K562 (cell line): ENCODE results near the gene LRMDA. TPM values are rescaled to one million over a fixed set of nuclear protein-coding genes. Genes with fewer than 3 reads are reported as not detected.

ENCODE experiments used
- ATAC-seq: fragments of 200-7000 bp; cut with Tn5 transposase; 3 replicates; pipeline ENCODE4 v1.9.1; 2020; ENCODE audit warnings: moderate library complexity
- BruUV-seq: library from RNA; stranded (reverse); fragments of 400-500 nt; replicated peaks from 2 replicates; lab custom pipeline; 2021; lab: Mats Ljungman, UMichigan
- CTCF ChIA-PET: fragments of 300-600 bp; formaldehyde crosslinking; extraction: SDS; loops from one replicate; lab custom pipeline; 2021; ENCODE audit warnings: low intra/inter-chr PET ratio; lab: Yijun Ruan, JAX
- POLR2A ChIA-PET: fragments of 300-600, 350-650 bp; sonication (Branson Sonifier 250); formaldehyde crosslinking; extraction: SDS; loops from one replicate; lab custom pipeline; 2021; ENCODE audit warnings: antibody characterized with exemption, inconsistent platforms; lab: Yijun Ruan, JAX
- DNase-seq, 4 experiments: peaks; one replicate each; pipeline versions ENCODE4 v3.0.0 to v3.0.0-alpha.2; 2011 to 2018; ENCODE audit warnings: low spot score in 3 of 4, mixed read lengths in 3 of 4; ENCODE audit errors: extremely low read depth in 1 of 4
- FAIRE-seq: peaks from 2 replicates; lab custom pipeline; 2011; peaks lifted over from hg19 to GRCh38; lab: Jason Lieb, UNC
- H2AFZ ChIP-seq: 2 replicates; pipeline ENCODE4 v1.6.0; 2011; ENCODE audit warnings: low read depth, low read length, control low read depth, inconsistent platforms
- H3K27ac ChIP-seq: fragments of 200-600 bp; 3 replicates; pipeline ENCODE4 v1.8.0; 2011; ENCODE audit warnings: low read depth, mild to moderate bottlenecking, control low read depth, inconsistent platforms, low read length, moderate library complexity, mixed read lengths; ENCODE audit errors: extremely low read depth
- H3K27me3 ChIP-seq, 2 experiments: fragments of 300-600 bp in 1 of 2; 2 replicates in 1 of 2; 3 replicates in 1 of 2; pipeline versions ENCODE4 v1.6.0 to v1.8.0; 2011; ENCODE audit warnings: inconsistent platforms in 2 of 2, low read length in 2 of 2, mild to moderate bottlenecking in 1 of 2, mixed read lengths in 1 of 2, moderate library complexity in 1 of 2; ENCODE audit not compliant: control insufficient read depth in 2 of 2, insufficient read depth in 2 of 2
- H3K36me3 ChIP-seq: fragments of 300-600 bp; 3 replicates; pipeline ENCODE4 v1.8.0; 2011; ENCODE audit warnings: mild to moderate bottlenecking, low read length, inconsistent platforms; ENCODE audit not compliant: control insufficient read depth, insufficient read depth
- H3K4me1 ChIP-seq, 2 experiments: fragments of 200-600 bp in 1 of 2; replicated peaks in 1 of 2; 2 replicates in 1 of 2; 3 replicates in 1 of 2; pipeline versions ENCODE4 v1.5.1 to v1.8.0; 2011; ENCODE audit warnings: inconsistent platforms in 2 of 2, low read length in 2 of 2, mild to moderate bottlenecking in 1 of 2, mixed read lengths in 1 of 2, moderate library complexity in 1 of 2; ENCODE audit not compliant: control insufficient read depth in 2 of 2, insufficient read depth in 2 of 2
- H3K4me2 ChIP-seq: 2 replicates; pipeline ENCODE4 v1.6.1; 2011; ENCODE audit warnings: low read length, control low read depth, inconsistent platforms, mixed read lengths; ENCODE audit not compliant: insufficient read depth
- H3K4me3 ChIP-seq: fragments of 200-600 bp; sonication (generic), shearing (Covaris generic); 2 replicates; pipeline ENCODE4 v1.5.1; 2016; ENCODE audit warnings: control low read depth, inconsistent platforms
- H3K79me2 ChIP-seq: fragments of 200-600 bp; 3 replicates; pipeline ENCODE4 v1.8.0; 2011; ENCODE audit warnings: low read length, inconsistent platforms; ENCODE audit not compliant: control insufficient read depth, insufficient read depth
- H3K9ac ChIP-seq, 2 experiments: 2 replicates each; pipeline versions ENCODE4 v1.6.0 to v1.6.1; 2011; ENCODE audit warnings: low read depth in 2 of 2, low read length in 2 of 2, control low read depth in 1 of 2, inconsistent platforms in 1 of 2, mild to moderate bottlenecking in 1 of 2, mixed read lengths in 1 of 2; ENCODE audit not compliant: insufficient read depth in 1 of 2
- H3K9me1 ChIP-seq: one replicate; pipeline ENCODE4 v1.6.0; 2011; ENCODE audit warnings: inconsistent platforms, mild to moderate bottlenecking, low read length, moderate library complexity; ENCODE audit not compliant: control insufficient read depth, insufficient read depth
- H3K9me3 ChIP-seq: replicated peaks from 2 replicates; pipeline ENCODE4 v1.5.1; 2011; ENCODE audit warnings: low read depth, low read length, inconsistent platforms; ENCODE audit not compliant: control insufficient read depth, insufficient read depth
- H4K20me1 ChIP-seq: replicated peaks from 2 replicates; pipeline ENCODE4 v1.6.1; 2011; ENCODE audit warnings: low read length, inconsistent platforms, mixed read lengths; ENCODE audit not compliant: control insufficient read depth, insufficient read depth
- CHD2 ChIP-seq: IDR thresholded peaks from 2 replicates; pipeline ENCODE4 v1.6.1; 2011; ENCODE audit warnings: low read depth, low read length
- CREB1 ChIP-seq, 2 experiments: sonication (generic) in 1 of 2; formaldehyde crosslinking in 1 of 2; IDR thresholded peaks; 2 replicates each; pipeline versions ENCODE4 v1.6.1 to v1.8.0; 2012 to 2022; ENCODE audit warnings: inconsistent platforms in 1 of 2, mild to moderate bottlenecking in 1 of 2, missing genetic modification reagents in 1 of 2, moderate library complexity in 1 of 2
- MTA3 ChIP-seq: fragments of 450-650 bp; formaldehyde crosslinking; IDR thresholded peaks from 2 replicates; pipeline ENCODE4 v1.6.1; 2017; ENCODE audit warnings: mild to moderate bottlenecking, borderline replicate concordance
- NFATC3 ChIP-seq: fragments of 450-650 bp; IDR thresholded peaks from 2 replicates; pipeline ENCODE4 v1.6.1; 2017; ENCODE audit warnings: mild to moderate bottlenecking
- SOX6 ChIP-seq: fragments of 450-650 bp; IDR thresholded peaks from 2 replicates; pipeline ENCODE4 v1.6.1; 2014; ENCODE audit warnings: mild to moderate bottlenecking
- TCF7L2 ChIP-seq: fragments of 150-350 bp; IDR thresholded peaks from 2 replicates; pipeline ENCODE4 v1.6.1; 2016; ENCODE audit warnings: low read depth, mild to moderate bottlenecking, low read length, moderate library complexity
- ZNF644 ChIP-seq: fragments of 200-800 bp; sonication (Bioruptor generic); IDR thresholded peaks from 2 replicates; pipeline ENCODE4 v1.6.1; 2016; ENCODE audit warnings: low read depth, missing genetic modification characterization, missing compliant biosample characterization
- WGBS: fragments of 100-300 bp; shearing (Covaris generic); methylation state at CpG from one replicate; pipeline ENCODE4 v1.1.6; 2016; ENCODE audit warnings: low coverage, mixed read lengths; ENCODE audit not compliant: insufficient coverage; ENCODE audit errors: missing lambda C conversion rate; 5-methylcytosine and 5-hydroxymethylcytosine counted together
- in situ Hi-C: fragments of 300-500 bp; cut with MboI; formaldehyde crosslinking; loops from 4 replicates; pipeline ENCODE4 v1.15.0; 2018; ENCODE audit warnings: inconsistent platforms, mixed read lengths
- intact Hi-C: fragments of 100-400 bp; cut with micrococcal nuclease; formaldehyde crosslinking; loops from 2 replicates; pipeline ENCODE4 v1.14.2; 2022
- polyA plus RNA-seq, 8 experiments: library from polyadenylated mRNA; depleted of rRNA in 4 of 8; stranded (reverse) in 5 of 8; unstranded in 3 of 8; fragments of >200 nt; fragmentation: Nextera tagmentation in 2 of 8; fragmentation: Illumina TruSeq in 1 of 8; extraction: Ambion mirVana in 2 of 8; extraction: Trizol in 1 of 8; gene quantifications; 2 replicates each; pipeline versions ENCODE4 v1.2.1 to v1.2.3, GENCODE V29; 2011 to 2014; ENCODE audit warnings: inconsistent platforms in 1 of 8, missing spikeins in 1 of 8
- total RNA-seq, 7 experiments: library from RNA; depleted of rRNA in 6 of 7; stranded (reverse); fragments of >200 nt in 6 of 7; fragmentation: Illumina TruSeq in 2 of 7; extraction: Trizol in 2 of 7; gene quantifications; 2 replicates each; pipeline versions ENCODE4 v1.2.1 to v1.2.3, GENCODE V29; 2011 to 2021; ENCODE audit warnings: low replicate concordance in 1 of 7

The LRMDA gene
- total and polyA plus RNA-seq, 9 of the 15 experiments (the other 6 are each of a cell fraction or from before 2014, with no cell fraction given) = 0.25 TPM; not detected in 8

- Histone ChIP-seq H4K20me1 (no peaks in the 10 kb centered on the region), H3K9me1 (no peaks in the 10 kb centered on the region), H3K9ac (no peak overlapping the region), H3K27me3 (no peaks in the 10 kb centered on the region), H3K27ac (no peak overlapping the region), H3K4me3 (no peak overlapping the region), H3K9me3 (no peaks in the 10 kb centered on the region; the same call in 1 of the 2 replicates), H3K79me2 (no peaks in the 10 kb centered on the region), H3K4me2 (no peak overlapping the region), H3K36me3 (no peaks in the 10 kb centered on the region), H2AFZ (no peak overlapping the region), H3K4me1 (no peaks in the 10 kb centered on the region)
- no peak for FAIRE-seq
- WGBS = under 1% methylated on average over 6 of the region's 6 CpGs
- ATAC-seq = no peak
- no TSS peak for BruUV-seq
- no peak for DNase-seq
- ChIA-PET POLR2A (no interaction called here), CTCF (no interaction called here)
- in situ Hi-C loops = no loop called here
- TF ChIP-seq SOX6 (no peak), ZNF644 (tag) (no peak), MTA3 (no peak), NFATC3 (no peak), CREB1 (IDR thresholded peaks at IDR 0.05) (no peak), CREB1 (CRISPR knock-in tag; IDR thresholded peaks at IDR 0.05) (no peak), TCF7L2 (no peak), CHD2 (no peak)
- intact Hi-C loops = no loop called here
Measured at GRCh38 chr10:76466836-76467503, 1035.5 kb downstream of the LRMDA start.
